ENCODE data around the gene HTR5A.

DNA sequence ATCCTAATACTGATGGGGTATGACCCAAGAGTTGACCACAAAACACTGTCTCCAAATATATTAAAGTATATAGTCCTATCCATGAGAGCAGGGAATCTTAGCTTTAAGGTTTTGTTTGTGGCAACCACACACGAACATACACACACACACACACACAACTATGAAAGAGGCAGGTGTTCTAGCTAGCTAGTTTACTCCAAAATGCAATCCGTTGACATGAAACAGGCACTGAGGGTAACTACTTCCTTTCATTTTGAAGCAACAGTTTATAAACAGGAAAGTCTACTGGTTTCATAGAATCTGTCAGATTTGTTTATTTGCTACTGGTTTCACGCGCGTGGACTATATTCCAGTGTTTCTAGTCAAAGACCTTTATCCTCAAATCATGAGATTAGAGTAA lies 14.8 kb downstream of the HTR5A start:
- TF ChIP-seq POLR2AphosphoS5 (IDR thresholded peaks at IDR 0.05; ENCODE audit: borderline replicate concordance, low read depth, low read length) (no peak), EZH2 (IDR thresholded peaks at IDR 0.05) (no peak)

Measured in SK-N-MC (cell line).